Hepatocyte (in vitro differentiated cells): Measurements from ENCODE around the gene NUFIP1.

Source experiments
- CTCF ChIP-seq: fragments of 200-600 bp; sonication (generic); IDR thresholded peaks from 2 replicates; pipeline ENCODE4 v1.5.1; 2016; ENCODE audit warnings: antibody characterized with exemption, mild to moderate bottlenecking; ENCODE audit not compliant: poor library complexity
- EZH2phosphoT487 ChIP-seq: fragments of 200-600 bp; sonication (generic); IDR thresholded peaks from one replicate; pipeline ENCODE4 v1.6.1; 2018; ENCODE audit warnings: antibody characterized with exemption, mild to moderate bottlenecking, low read depth, moderate library complexity; ENCODE audit not compliant: unreplicated experiment, severe bottlenecking

DNA sequence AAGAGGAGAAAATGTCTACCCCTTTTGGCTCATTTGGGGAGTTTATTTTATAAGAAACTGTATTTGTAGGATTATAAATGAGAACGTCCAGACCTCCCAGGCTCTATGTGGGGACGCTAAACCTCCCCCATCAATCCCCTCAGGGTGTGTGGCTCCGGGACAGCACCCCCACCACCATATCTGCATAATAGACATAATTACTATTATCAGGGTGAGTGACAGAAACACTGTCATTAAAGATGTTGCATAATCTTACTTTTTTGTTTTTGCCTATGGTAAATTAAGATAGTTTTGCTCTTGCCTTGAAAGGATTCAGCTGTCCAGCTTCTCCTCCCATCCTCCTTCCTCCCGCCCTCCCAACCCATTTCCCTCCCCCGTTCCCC lies 93.3 kb downstream of the NUFIP1 start:
- TF ChIP-seq CTCF (no peak), EZH2phosphoT487 (no peak)
